Non-pigmented ciliary epithelial cell (primary cell): ENCODE data around the gene SQSTM1.

Experiments
- DNase-seq: peaks from one replicate; pipeline ENCODE4 v3.0.0-alpha.2; 2010; ENCODE audit warnings: low read depth

Gene SQSTM1

GRCh38 chr5:179806250-179807048, 14.3 kb upstream of the SQSTM1 start, which contains the start of gene MGAT4B:
MGAT4B (minus strand) TSS chr5:179806866; CDS start chr5:179806583, 283 bp downstream.
- DNase-seq, result no peak

GRCh38 chr5:179812135-179812825, 8.4 kb upstream of the SQSTM1 start:
- no peak for DNase-seq

- DNase-seq, result no peak
Observed at GRCh38 chr5:179812997-179813607, 7.6 kb upstream of the SQSTM1 start.

GRCh38 chr5:179814090-179814489, 6.6 kb upstream of the SQSTM1 start:
- DNase-seq, result no peak

GRCh38 chr5:179815491-179816249, 5.0 kb upstream of the SQSTM1 start:
- DNase-seq, result no peak

- no peak for DNase-seq
Observed at GRCh38 chr5:179816401-179816795, 4.3 kb upstream of the SQSTM1 start.

GRCh38 chr5:179816796-179817469, 3.8 kb upstream of the SQSTM1 start:
- no peak for DNase-seq

GRCh38 chr5:179817470-179817840, 3.2 kb upstream of the SQSTM1 start:
- DNase-seq, result no peak

GRCh38 chr5:179817890-179818745, 2.6 kb upstream of the SQSTM1 start:
- DNase-seq, result no peak

GRCh38 chr5:179818746-179819295, 1.9 kb upstream of the SQSTM1 start:
- DNase-seq, result peak; percentile 68

GRCh38 chr5:179819296-179820126, 1.2 kb upstream of the SQSTM1 start:
- no peak for DNase-seq

GRCh38 chr5:179820127-179820482, 600 bp upstream of the SQSTM1 start:
- no peak for DNase-seq

- peak; percentile 73 for DNase-seq
Observed at GRCh38 chr5:179821298-179822058, 773 bp downstream of the SQSTM1 start.

GRCh38 chr5:179822059-179822432, 1.3 kb downstream of the SQSTM1 start:
- DNase-seq, result no peak

- no peak for DNase-seq
Observed at GRCh38 chr5:179822444-179822990, 1.8 kb downstream of the SQSTM1 start.

- no peak for DNase-seq
Observed at GRCh38 chr5:179823937-179824744, 3.4 kb downstream of the SQSTM1 start.

- no peak for DNase-seq
Observed at GRCh38 chr5:179824745-179825112, 4.0 kb downstream of the SQSTM1 start.
